ENCODE data around the gene BTBD6.

BTBD6 gene

DNA sequence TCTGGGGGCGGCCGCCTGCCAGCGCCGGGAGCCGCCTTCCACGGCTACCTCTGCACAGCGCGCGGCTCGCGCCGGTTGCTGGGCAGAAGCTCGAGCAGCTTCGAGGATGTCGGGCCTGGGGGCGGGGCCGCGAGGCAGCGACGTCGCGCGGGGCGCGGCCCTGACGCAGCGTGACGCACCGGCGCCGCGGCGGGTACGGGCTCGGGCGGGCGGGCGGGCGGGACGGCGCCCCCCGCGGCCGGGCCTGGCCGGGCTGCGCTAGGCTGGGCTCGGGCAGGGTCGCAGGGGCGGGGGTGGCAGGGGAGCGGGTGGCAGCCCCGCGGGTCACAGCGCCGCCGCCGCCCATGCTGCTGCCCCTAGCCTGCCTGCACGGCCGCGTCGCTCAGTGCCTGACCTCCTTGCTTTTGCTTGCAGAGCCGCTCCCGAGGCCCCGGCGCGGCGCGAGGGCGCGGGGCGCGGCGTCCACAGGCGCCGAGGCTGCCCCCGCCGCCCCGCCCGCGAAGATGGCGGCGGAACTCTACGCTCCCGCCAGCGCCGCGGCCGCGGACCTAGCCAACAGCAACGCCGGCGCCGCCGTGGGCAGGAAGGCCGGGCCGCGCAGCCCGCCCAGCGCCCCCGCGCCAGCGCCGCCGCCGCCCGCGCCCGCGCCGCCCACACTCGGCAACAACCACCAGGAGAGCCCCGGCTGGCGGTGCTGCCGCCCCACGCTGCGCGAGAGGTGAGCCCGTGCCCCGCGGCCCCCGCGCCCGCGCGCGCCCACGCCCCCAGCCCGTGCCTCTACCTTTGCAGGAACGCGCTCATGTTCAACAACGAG is at the start of gene BTBD6:
TSS of gene BTBD6 (plus strand) at position 166 of the 814 bp plus-strand sequence. CDS start at position 345, 179 bp downstream.
- peak; percentile 86 for DNase-seq

DNA sequence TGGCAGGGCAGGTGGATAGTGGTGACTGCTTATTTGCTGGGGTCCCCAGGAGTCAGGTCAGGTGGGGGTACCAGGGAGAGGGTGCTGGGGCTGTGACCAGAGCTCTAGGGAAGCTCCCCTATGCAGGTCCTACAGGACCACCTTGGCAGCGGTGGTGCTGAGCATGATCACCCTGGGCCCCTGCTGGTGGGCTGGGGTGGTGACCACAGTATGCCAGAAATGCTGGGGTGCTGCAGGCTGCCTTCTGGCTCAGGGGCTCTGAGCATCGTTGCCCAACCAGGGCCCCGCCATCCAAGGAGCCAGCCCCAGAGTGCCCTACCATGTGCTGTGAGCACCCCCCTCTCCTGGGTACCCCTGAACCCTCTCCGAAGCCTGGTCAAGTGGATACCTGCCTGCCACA is 49.7 kb upstream of the BTBD6 start:
- DNase-seq: no peak

DNA sequence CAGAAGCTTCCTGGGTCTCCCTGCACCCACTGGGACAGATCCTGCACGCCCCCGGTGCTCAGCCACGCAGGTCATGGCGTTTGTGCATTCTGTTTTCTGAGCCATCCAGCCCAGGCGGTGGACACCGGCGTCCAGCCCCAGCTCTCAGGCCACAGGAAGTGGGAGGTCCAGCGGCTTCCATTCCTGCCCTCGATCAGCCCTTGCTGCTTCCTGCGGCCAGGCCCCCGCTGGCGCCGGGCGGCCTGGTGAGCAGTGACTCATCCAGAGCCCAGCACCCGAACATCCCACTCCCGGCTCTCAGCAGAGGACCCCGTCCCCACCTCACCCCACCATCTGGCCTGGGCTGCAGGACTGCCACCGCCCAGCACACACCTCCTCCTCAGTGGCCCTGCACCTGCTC is 49.2 kb upstream of the BTBD6 start:
- DNase-seq: no peak

DNA sequence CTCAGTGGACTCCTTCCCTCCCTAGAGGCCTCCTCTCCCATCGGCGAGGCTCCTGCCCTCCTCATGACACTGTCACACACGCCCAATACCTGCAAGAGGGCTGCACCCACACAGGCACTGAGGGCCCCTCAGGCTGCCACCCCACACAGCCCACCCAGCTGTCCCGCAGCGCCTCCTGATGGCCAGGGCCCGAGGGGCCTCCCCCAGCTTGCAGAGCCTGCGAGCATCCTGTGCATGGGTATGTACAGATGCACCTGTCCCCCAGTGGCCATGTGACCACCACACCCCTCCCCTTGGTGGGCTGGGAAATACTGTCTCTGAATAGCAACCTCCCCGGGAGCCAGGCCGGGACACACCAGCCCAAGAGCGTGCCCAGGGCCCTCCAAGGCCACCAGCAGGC is 48.3 kb upstream of the BTBD6 start:
- DNase-seq: no peak

DNA sequence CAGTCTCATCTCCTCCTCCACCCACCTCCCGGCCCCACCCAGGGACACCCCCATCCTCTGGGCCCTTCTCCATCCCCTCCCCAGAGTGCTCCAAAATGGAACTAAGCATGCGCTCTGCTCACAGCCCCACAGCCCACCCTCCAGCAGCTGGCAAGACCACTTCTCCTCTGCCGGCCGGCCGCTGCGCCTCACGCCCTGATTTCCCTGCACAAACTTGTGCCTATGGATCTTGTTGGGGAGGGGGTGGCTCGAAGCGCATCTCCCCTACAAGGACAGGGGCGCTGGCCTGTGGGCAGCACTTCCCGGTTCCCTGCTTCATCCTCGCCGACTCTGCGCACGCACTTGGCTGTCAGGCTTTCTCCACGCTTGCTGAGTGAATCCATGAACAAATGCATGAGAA is 47.7 kb upstream of the BTBD6 start:
- DNase-seq: no peak

DNA sequence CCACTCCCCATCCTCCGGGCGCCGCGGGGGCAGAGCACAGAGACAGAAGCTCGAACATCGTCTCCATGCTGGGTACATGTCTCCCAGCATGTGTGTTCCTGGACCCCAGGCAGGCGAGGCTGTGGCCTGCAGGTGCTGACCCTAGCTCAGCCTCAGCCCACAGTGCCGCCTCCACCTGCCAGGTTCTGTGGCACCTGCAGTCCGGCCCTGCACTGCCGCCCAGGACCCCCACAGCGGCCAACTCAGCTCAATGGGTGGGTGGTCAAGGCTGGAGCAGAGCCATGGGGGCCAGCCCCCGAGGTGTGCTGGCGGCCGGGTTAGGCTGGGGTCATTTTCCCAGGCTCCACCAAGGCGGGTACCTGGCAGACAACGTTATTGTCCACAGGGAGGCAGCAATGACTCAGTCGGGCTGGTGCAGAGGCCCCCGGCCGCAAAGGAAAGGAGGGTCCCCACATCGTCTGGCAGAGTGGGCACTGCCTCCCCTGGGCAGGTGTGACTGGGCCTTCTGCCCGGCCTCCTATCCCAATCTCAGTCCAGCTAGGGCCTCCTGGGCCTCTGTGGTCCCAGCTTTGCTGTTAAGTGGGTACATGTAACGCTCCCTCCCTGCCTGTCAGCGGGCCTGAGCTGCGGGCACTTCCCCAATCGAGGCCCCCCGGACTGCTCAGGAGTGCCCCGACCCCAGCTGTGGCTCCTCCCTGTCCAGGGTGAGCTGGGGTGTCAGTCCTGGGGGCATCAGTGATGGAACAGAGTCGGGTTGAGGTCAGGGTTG is 47.0 kb upstream of the BTBD6 start:
- no peak for DNase-seq

DNA sequence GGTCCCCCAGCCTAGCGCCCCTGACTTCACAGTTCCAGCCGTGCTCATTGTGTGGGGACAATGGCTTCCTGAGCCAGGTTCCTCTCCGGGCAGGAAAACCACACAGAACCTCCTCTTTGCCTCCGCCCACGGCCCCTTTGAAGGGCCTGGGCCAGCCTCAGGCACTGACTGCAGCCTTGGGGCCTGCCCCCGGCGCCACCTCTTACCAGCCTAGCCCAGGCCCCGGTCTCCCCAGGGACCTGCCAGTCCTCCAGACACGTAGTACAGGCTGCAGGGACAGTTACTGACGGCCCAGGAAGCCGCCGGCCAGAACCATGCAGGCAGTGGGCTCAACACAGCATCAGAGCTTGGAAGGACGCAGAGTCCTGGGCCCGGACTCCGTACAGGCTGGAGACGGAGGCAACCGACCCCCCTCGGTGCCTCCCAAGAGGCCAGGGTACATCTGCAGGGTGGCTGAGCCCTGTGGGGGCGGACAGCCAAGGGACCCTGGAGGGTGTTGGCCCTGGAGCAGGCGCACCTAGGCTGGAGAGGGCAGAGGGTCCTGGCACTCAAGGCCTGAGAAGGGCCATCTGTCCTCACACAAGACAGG is 46.3 kb upstream of the BTBD6 start:
- DNase-seq: no peak

DNA sequence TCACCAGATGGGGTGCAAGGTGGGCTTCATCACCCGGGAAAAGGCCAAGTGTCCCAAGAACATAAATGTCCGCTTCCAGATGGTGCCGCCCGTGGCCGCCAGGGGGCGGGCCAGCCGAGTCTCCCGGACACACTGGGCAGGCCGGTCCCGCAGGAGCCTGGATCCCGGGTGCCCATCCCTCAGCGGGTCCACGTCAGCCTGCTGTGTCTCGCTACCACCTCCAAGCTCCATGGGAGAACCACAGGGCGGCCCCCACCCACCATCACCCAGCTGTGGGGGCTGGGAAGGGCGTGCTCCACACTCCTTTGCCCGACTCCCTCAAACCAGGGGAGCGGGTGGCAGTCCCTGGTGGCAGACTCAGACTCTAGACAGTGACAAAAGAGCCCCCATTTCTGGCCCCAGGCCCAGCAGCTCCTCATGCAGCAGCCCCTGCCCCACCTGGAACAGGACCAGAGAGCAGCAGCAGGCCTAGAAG is 45.2 kb upstream of the BTBD6 start:
- peak; percentile 40 for DNase-seq

DNA sequence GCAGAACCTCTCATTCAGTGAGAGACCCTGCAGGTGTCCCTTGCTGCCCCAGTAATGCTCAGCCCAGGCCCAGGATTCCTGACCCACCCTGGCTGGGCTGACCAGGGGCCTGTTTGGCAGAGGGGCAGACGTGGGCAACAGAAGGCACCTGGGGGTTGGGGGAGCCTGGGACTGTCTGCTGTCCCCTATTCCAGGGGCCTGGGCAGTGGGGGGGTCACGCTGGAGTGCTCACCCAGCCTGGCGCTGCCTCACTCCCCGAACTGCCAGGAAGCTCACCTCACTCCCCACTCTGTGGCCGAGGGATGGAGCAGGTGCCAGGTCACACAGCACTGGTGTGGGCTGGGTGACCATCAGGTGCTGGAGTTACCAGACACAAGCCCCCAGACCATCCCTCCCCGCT is 44.6 kb upstream of the BTBD6 start:
- no peak for DNase-seq

DNA sequence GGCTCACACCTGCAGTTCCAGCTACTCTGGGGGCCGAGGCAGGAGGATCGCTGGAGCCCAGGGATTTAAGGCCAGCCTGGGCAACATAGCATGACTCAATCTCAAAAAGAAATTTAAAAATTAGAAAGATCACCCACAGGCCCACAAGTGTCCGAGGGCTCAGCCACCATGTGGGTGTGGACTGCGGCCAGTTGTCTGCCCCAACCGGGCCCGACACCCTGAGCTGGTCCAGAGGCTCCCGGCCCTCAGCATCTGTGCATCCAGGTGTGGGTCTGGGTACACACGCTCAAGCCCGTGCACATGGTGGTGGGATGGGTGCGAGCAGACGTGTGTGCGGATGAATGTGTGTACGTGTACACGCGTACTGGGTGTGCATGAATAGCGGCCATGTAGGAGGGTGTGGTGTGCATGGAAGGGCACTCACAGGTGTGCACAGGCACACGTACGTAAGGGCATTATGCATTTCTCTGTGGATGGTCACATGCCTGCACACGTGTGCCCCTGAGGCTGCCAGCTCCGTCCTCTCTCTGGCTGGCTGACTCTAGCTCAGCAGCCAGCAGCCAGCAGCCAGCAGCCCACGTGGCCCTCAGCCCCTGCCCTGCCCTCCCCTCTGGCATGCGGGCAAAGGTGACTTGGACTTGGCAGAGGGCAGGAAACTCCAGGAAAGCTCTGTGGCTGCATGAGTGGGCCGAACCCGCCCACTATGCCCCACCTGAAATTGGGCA is 44.0 kb upstream of the BTBD6 start:
- no peak for DNase-seq

DNA sequence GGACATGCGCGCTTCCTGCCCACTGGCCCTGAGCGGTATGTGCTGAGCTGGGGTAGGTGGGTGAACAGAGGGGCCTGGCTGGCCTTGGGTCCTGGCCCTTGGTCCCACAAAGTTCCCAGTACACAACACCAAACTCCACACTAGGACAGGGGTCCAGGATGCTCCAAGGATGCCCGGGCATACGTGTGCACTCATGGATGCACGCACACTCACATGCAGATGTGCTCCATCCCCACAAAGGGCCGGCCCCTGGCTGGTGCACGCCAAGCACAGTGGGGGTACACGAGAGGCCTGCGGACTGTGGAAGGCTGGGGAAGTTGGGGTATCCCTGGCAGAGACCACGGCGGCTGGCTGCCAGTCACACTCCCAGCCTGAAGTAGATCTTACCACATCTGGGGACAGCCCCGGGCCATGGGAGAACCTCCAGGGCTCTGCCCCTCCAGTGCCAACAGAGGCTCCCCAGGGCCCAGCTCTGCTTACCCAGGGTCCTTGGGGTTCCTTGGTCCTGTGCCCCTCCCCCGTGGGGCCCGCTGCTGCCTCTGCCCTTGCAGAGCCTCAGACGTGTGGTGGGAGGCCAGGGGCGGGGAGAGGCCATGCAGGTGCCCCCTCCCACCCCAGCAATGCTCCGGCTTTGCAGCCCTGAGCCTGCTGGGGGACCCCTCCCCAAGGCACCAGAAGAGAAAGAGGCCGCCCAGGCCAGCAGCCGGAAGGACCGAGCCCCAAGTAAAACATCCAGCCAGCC is 43.2 kb upstream of the BTBD6 start:
- no peak for DNase-seq

DNA sequence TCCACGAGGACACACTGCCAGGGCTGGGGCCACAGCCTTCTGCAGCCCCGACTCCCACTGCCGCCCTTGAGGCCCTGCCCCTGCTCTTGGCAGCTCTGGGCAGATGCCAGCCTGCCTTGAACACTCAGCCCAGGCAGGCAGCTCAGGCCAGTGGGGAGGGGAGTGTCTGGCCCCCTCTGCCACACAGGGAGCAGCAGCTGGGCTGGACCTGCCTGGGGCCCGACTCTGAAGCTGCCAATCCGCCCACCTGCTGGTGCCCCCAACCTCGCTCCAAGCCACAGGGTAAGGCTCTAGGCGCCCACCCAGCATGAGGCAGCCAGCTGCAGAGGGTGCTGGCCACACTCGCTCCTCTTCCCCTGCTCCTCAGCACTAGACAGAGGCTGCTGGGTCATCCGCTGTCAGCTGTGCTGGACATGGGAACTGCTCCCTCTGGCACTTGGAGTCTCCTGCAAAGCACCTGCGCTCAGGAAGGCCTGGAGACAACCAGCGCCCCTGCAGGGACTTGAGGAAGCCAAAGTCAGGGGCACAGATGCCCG is 42.6 kb upstream of the BTBD6 start:
- no peak for DNase-seq

DNA sequence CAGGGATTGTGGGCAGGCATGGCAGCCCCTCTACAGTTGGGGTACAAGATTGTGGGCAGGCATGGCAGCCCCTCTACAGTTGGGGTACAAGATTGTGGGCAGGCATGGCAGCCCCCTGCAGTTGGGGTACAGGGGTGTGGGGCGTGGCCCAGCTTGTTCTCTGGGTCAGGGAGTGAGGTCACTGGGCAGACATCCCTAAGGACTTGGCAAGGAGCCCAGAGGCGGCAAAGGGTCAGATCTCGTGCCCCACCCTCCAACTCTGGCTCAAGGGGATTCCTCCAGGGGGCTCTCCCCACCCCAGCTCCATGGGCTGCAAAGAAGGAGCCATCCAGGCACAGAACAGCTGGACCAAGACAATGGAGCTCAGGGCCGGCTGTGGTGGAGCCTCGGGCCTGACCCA is 41.5 kb upstream of the BTBD6 start:
- DNase-seq: no peak

DNA sequence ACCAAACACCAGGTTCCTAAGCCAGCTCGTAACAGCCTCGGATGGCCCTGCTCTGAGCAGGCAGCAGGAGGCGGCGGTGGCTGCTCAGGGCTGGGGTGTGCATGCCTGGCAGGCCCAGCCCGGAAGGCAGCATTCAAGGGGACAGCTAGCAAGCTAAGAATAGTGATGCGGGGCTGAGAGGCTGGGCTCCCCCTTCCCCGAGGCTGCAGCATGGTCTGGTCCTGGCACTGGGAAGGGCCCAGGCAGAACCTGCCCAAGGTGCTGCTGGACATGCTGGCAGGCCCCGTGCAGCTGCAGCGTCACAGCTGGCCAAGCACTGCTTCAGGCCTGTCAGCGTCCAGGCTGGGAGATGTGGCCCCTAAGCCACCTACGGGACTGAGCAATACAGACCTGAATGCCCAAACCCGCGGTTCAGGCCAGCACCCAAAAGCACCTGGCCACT is 40.9 kb upstream of the BTBD6 start:
- no peak for DNase-seq

DNA sequence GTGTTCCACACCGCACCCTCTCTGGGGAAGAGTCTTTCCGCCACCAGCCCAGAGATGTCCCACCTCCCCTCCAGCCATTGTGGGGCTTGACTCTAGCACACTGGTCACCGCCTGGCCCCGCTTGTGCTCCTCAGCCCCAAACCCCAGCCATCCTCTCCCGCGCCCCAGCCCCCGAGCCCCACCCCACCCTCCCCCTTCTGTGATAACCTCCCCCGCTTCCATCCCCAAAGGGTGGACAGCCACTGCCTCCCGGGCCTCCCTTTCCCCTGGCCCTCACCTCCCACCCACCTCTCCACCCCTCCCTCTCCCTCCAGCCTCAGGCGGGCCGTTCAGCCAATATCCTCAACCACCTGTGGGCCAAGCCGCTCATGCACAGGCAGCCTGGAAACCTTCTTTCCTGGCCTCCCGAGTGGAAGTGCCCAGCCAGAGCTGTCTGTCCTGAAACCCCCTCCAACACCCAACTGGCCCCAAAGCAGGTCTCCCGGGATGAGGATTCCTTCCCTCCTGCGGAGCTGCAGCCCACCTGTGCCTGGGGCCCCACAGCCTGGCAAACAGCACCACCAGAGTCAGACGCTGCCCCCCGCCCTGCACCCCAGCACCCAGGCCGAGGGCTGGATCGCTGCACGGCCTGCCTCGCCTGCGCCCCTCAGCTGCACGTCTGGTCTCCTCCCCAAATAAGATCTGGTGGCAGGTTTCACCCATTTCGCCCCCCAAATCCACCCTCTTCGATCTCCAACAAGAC is 40.2 kb upstream of the BTBD6 start:
- no peak for DNase-seq

DNA sequence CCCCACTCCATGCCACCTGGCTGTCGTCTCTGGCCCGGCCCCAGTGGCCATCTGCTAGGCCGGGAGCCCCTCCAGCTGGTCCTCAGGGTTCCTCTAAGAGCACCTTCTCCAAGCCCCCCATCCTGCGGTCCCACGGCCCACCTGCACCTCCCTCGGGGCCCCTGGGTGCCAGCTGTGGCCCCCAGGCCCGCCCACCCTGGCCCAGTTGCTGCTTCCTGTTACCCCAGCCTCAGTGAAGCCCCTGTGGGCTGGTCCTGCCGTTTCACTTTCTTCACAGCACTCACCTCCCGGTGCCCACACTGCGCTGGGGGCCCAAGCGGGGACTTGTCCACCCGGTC is 39.6 kb upstream of the BTBD6 start:
- no peak for DNase-seq

DNA sequence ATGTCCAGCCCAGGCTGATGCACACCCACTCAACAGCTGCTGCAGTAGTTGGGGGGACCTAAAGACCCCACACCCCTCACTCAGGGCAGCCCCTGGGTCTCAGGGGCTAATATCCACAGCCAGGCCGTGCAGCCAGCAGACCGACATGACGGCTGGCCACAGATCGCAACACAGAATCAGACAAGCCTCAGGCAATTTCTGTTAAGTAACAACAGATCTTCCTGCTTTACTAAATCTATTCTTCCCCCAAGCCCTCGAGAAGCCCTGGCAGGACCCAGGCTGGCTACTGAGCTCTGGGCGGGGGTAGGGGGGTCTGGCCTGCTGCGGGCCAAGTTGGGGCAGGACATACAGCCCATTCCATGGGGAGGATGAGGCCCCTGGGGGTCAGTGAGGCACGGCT is 39.2 kb upstream of the BTBD6 start:
- no peak for DNase-seq

DNA sequence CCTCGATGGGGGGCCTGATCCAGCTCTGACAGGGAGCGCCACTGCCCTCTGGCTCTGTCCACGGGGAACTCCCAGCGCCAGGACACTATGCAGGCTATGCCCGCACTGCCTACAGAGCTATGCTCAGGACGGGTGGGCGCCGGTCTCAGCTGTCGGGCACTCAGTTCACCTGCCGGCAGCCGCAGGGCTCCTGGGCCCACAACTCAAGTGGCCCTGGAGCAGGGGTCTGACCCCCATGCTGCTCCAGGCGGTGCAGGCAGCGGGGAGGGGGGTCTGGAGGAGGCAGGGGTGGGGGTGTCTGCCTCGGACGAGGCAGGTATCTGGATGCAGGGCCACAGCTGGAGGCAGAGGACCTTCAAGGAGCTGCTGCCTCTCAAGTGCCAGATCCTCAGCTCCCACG is 38.7 kb upstream of the BTBD6 start:
- DNase-seq: no peak

DNA sequence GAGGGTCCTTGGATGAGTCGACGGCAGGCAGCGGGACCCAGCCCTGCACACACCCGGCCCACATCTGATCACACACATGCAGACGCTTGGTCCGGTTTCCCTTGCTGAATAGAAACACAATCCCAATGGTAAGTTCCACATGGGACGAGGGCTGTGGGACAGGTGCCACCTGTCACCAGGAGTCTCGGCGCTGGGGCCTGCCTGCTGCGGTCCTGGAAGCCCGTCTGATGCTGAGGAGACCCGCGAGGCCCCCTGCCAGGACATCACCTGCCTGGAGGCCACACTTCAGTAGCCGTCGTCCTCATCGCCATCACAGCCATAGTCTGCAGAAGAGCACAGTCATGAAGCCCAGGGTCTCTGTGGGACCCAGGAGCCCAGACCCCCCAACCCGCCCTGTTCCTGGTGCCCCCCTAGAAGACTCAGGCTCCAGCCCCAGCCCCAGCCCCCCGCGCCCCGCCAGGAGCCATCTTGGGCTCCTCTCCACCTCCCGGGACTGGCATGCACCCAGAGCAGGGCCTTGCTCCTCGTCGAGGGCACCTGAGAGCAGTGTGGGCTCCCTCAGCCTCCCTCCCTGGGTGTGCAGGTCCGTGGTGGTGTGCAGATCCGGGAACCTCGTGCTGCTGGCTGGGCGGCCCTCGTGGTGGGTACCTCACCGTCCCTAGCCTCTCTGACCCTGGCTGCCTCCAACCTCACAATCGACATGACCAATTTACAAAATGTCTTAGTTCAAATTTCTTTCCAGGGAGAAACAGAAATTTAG is 37.9 kb upstream of the BTBD6 start:
- DNase-seq: no peak

DNA sequence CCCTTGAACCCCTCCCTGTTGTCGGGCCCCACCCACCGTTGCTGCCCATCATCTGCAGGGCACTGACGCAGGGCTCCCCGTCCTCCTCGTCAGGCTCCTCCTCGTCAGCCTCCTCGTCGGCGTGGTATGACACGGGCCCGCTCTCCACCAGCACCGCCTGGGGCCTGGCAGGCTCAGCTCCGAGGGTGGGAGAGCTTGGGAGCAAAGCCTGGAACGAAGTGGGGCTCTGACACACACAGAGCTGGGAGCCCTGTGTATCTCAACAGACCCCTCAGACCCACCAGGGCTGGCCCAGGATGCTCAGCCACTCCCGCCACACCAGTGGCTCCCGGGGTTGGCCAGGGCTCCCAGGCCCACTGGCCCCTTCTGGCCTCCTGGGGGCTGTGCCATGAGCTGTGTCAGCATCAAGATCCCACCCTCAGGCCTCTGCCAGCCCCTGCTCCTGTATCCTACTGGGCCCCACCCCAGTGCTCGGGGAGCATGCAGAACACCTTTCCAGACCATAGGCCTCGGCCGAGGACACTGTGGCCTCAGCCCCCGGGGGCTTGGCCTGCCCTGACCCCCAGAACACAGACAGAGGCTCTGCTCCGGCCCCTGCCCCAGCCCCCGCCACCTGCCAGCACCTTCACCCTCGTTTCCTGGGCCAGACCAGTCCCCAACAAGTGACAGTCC is 37.1 kb upstream of the BTBD6 start:
- no peak for DNase-seq
